Activated CD4-positive, CD25-positive, alpha-beta regulatory T cell treated with anti-CD3 and anti-CD28 coated beads, Interleukin-2, amount 50 U/mL, for 16 hours (primary cell): ENCODE measurements around the gene SNX21.
"Not testable (repeated sequence)": the region's sequence is repeated elsewhere in the genome, so short reads cannot be mapped to it uniquely, and the experiment has no call there.

Source experiments
- DNase-seq: peaks from one replicate; pipeline ENCODE4 v3.0.0-alpha.2; 2020; ENCODE audit warnings: low read depth, low spot score

The SNX21 gene, protein sequence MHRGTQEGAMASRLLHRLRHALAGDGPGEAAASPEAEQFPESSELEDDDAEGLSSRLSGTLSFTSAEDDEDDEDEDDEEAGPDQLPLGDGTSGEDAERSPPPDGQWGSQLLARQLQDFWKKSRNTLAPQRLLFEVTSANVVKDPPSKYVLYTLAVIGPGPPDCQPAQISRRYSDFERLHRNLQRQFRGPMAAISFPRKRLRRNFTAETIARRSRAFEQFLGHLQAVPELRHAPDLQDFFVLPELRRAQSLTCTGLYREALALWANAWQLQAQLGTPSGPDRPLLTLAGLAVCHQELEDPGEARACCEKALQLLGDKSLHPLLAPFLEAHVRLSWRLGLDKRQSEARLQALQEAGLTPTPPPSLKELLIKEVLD

DNA sequence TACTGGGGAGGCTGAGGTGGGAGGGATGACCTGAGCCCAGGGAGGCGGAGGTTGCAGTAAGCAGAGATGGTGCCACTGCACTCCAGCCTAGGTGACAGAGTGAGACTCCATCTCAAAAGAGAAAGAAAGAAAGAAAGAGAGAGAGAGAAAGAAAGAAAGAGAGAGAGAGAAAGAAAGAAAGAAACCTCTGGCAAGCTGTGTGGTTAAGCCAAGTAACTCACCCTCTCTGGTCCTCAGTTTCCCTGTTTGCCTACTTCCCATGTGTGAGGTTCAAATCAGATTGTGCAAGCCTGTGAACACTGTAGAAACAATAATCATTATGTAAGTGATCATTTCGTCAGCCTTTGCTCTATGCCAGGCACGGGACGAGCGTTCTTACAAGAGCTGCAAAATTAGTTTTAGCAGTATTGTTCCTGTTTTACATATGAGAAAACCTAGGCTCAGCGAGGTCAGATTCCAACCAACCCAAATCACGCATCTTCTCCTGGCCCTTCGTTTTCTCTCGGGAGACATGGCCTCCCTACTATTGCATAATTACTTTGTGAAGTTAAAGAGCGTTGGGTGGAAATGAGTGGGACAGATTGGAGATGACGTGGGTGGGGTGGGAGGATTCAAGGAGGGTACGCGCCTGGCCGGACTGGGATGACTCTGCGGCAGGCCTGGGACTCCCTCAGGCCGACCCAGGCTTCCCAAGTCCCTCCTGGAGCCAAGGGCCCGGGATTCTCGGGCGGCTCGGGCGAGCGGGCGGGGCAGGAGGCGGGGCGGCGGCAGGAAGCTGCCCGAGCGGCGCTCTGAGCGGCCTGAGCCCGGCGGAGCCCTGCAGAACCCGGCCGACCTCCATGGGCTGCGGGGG, at the start of gene SNX21:
SNX21 (plus strand) TSS at position 770 of the 853 bp plus-strand sequence. CDS start 121 bp downstream, outside the sequence.
- DNase-seq: no peak

DNA sequence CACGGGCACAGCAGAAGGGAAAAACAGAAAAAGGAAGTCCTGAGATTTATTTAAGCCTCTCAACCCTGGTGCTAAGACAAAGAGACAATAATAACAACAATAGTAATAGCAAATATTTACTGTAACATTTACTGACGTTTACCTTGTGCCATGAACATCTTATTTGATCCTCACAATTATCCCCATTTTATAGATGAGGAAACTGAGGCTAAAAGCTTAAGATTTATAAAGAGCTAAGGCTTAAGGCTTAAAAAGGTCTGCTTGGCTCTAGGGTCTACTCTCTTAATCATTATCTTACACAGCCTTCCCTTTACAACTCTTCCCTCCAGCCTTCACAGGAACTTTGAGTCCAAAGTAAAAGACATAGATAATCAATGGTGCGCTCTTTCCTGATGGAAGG, 45.2 kb upstream of the SNX21 start:
- DNase-seq: no peak

DNA sequence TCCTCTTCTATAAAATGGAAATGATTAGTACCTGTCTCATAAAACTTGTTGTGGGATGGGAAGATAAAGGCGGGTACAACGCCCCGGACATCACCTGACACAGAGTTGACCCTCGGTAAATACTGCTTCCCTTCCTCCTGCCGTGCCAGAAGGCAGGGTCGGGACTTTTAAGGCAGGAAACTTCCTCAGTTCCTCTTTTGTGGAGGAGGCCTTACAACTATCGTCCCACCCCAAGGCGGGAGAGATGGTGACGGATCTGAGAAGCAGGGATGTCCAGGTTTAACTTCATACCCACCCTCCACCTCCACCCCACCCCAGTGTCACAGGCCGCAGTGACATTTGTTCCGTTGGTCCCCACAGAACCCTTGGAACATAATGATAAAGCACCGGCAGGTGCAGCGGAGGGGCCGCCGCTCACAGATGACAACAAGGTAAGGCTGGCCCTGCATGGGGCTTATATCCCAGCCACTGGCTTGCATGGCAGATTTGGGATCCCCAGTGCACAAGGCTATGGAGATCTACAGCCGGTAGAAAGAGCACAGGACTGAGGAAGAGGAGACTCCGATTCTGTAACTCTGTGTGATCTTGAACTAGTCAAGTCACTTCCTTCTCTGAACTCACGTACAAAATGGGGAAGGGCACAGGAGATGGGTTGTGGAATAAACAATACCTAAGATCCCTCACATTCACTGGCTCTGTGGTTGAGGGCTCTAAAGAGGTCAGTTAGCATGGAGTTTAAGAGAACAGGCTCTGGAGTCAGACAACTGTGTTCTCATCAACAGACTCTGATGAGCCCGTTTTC, 41.1 kb upstream of the SNX21 start:
- DNase-seq: no peak

DNA sequence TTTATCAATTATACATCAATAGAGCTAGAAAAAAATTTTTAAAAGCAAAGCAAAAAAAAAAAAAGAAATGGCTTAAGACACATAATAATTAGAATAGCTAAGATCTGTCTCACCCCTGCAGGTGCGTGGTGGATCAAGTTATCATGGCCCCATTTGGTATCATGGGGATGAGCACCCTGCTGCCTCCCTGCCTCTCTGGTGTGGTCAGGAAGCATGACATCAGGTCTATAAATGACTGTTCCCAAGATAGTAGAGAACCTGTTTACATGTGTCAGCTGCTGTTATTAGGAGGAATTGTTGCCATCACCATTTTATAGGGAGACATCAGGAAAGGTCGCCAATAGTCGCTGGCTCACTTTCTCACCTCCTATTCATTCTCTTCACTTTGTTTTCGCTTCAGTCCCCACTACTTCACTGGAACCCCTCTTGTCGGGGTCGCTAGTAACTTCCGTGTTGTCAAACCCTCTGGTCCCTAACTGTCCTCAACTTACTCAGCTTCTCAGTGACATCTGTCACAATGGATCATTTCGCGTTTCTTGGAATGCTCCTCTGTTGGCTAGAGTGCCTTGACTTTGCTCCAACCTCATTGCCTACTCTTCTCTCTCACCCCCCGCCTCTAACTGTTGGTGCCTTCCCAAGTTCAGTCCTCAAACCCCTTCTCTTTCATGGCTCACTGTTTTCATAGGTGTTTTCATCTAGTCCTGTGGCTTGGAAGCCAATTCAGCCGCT, 37.1 kb upstream of the SNX21 start:
- no peak for DNase-seq

DNA sequence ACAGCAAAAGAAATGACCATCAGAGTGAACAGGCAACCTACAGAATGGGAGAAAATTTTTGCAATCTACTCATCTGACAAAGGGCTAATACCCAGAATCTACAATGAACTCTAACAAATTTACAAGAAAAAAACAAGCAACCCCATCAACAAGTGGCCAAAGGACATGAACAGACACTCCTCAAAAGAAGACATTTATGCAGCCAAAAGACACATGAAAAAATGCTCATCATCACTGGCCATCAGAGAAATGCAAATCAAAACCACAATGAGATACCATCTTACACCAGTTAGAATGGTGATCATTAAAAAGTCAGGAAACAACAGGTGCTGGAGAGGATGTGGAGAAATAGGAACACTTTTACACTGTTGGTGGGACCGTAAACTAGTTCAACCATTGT, 36.1 kb upstream of the SNX21 start:
- not testable (repeated sequence) for DNase-seq

DNA sequence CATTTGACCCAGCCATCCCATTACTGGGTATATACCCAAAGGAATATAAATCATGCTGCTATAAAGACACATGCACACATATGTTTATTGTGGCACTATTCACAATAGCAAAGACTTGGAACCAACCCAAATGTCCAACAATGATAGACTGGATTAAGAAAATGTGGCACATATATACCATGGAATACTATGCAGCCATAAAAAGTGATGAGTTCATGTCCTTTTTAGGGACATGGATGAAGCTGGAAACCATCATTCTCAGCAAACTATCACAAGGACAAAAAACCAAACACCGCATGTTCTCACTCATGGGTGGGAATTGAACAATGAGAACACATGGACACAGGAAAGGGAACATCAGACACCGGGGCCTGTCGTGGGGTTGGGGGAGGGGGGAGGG, 35.6 kb upstream of the SNX21 start:
- DNase-seq: not testable (repeated sequence)

DNA sequence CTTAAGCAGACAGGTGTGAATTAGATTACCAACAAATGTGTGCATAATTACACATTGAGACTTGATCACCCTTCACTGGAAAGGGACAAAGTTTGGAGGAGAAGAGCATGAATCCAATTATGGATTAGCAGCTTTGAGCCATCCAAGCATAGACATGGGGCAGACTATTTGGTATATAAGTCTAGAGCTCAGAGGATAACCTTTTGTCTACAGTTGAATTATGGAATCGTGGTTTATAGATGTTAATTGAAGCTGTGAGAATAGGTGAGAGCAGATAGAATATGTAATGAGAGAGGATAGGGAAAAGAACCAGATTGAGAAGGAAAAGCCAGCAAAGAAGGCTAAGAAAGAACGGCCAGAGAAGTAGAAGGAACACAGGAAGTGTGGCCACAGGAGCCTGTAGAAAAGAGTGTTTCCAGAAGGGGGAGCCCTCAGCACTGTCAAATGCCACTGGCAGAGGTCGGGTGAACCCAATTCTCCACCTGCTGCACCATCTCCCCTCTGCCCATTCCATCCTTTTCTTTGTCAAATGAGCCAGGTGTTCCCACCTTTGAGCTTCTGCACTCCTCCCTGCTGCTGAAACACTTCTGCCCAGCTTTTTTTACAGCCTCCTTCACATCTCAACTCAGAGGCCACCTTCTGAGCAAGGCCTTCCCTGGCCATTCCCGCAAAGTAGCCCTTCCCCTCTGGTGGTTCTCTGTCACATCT, 34.5 kb upstream of the SNX21 start:
- DNase-seq: peak; percentile 43

DNA sequence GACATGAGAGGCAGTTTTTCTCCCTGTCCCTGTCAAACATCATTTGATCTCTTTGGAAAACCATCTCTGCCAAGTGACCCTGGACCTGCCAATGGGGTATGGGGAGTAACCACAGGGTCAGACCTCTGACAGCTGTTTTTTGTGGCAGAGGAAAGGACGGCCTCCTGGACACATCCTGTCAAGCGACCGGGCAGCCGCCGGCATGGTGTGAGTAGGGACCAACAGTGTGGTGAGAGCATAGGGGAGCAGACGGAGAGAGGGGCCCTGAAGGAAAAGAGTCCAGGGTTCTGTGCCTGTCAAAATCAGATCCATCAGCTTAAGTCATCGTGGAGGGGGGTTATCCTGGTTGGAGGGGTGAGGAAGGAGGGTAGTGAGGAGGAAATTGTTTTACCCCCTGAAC, 31.7 kb upstream of the SNX21 start:
- DNase-seq: no peak

DNA sequence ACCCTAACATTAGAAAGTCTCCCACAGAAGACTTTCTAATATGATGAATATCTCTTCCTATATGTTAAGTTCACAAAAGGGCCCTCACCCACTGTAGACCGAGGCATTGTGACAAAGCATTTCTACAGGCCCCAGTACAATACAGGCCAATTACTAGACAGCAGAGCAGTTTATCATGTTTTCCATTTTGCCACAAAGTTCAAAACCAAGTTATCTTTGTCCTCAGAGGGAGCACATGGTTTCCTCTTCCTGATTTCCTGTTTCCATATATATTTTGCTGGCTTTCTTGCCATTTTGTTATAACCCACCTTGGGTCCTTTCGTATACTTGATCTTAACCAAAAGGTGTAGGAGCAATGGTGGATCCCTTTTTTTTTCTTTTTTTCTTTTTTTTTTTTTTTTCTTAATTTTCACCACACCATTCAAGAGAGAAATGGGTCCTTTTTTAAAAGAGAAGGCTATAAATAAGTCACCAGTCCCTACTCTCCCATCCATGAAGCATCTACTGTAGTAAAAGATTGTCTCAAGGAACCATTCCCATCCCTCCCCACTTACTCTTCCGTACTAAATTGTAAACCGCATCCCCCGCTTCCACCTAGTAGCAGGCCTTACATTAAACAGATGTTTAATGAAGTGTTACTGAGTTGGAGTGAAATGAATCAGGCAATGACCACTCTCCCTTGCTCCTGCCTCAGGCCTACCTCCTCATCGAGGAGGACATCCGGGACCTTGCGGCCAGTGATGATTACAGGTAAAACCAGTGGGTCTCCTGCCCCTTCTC, 23.2 kb upstream of the SNX21 start:
- no peak for DNase-seq

DNA sequence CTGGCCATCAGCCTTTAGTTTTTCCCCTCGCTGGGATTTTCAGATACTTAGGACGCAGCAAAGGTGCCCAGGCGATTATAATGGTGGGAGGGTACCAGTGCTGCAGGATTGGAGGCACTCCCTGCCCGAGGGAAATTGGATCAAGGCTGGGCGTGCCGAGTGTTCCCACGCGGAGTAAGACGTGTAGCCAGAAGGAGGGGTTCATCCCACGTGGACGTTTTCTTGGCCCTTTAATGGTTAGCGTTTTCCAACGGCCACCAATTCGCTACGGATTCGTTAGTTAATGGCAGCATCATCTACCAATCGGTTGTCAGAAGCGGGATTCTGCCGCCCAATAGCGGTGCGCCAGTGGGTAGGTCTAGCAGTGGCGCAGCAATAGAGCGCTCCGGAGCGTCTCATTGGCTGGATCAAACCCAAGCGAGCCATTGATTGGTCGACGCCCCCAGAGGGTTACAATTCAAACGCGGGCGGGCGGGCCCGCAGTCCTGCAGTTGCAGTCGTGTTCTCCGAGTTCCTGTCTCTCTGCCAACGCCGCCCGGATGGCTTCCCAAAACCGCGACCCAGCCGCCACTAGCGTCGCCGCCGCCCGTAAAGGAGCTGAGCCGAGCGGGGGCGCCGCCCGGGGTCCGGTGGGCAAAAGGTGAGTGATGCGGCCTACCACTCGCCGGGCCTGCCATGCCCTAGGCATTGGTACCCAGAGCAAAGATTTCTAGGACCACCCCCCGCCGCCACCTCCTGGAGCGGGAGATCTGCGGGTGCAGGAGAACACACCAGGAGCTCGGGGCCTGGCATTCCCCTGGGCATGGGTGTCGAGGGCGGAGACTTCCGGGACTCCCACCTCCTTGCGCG, 21.2 kb upstream of the SNX21 start, which contains the start of gene UBE2C:
UBE2C (plus strand) TSS at position 488 of the 849 bp plus-strand sequence; CDS start at position 540, 52 bp downstream.
- peak; percentile 92 for DNase-seq

DNA sequence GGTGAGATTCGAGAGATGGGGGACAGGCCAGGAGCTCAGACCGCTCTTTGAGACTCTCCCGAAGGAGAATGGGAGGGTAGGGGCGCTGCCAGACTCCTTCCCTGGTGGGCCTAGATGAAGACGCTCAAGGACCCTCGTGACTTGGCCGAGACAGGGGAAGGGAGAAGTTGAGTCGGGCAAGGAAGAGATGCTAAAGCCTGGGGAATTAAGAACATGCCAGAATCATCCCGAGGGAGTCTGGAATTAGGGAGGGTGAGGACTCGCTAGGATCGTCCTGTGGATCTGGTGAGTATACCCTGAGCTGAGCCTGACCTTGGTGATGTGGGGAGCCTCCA, 20.6 kb upstream of the SNX21 start:
- DNase-seq: no peak

DNA sequence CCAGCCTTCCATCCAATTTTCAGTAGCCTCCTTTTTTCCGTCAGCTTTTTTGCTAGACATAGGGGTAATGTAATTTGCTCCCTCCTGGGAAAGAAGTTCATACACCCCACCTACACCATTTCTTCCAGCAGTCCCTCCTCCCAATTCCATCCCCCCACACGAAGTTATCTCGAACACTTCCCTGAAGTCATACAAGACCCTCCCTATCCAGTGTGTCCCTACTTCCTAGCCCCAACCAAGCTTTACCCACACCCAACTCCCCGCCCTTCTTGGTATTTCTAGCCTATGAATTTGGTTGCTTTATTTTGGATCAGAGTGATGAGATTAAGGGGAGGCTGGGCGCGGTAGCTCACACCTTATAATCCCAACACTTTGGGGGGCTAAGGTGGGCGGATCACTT, 20.1 kb upstream of the SNX21 start:
- no peak for DNase-seq

DNA sequence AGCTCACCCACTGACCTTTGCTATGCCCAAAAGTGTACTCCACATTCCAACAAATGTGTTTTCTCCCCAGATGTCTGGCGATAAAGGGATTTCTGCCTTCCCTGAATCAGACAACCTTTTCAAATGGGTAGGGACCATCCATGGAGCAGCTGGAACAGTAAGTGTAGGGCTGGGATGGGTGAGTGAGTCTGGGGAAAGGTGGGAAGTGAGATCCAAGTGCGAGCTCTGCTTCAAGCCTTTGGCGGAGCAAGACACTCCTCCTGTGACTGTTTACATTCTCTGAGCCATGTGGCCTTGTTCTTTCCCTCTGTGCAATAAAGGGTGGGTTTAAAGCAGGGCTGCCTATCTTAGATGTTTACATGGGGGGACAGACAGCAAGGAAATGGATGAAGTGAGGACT, 19.3 kb upstream of the SNX21 start:
- no peak for DNase-seq

DNA sequence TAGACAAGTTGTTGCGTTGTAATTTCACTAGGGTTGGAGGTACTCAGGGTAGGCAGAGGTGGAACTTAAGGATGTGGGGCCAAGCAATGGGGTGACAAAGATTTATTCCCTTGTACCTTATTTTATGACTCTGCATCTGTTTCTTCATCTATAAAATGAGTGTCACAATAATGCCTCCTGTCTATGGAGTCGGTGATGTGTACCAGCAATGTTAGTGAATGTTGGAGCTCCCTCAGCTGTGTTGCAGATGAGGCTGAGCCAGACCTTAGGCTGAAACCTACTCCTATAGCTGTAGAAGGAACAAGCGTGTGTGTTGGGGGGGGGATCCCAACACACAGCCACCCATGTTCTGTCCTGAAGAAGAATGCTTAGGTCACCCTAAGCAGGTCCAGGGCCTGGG, 16.6 kb upstream of the SNX21 start:
- no peak for DNase-seq

DNA sequence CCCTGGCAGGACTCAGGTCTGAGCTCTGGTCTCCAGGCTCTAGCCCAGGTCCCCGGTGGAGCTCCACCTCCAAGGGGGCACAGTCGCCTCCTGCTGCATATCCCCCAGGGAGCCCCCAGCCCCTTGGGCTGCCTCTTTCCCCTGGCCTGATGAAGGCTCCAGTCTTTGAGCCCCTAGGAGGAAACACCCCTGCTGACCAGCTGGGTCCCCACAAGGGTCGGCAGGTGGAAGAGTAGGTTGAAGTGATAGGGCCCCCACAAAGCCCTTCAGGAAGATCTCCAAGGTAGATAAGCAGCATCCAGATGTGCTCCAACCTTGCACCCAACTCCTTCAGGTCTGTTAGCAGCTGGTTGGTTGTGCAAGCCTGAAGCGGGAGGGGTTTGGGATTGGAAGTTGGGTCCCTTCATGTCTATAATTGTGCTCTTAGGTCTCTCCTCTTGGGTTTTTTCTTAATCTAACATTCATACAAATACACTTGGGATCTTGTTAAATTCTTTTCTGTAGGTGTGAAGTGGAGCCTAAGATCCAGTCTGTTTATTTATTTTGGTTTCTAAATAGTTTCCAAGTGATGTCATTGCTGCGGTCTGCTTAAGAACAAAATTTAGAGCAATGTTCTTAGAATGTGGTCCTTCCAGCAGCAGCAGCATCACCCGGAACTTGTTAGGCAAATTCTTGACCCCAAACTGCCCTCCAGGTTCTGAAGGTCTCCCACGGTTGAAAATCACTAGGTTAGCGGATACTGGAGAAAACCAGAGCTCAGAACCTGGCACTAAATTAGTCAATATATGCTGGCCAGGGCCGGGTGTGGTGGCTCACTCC, 16.0 kb upstream of the SNX21 start:
- no peak for DNase-seq

DNA sequence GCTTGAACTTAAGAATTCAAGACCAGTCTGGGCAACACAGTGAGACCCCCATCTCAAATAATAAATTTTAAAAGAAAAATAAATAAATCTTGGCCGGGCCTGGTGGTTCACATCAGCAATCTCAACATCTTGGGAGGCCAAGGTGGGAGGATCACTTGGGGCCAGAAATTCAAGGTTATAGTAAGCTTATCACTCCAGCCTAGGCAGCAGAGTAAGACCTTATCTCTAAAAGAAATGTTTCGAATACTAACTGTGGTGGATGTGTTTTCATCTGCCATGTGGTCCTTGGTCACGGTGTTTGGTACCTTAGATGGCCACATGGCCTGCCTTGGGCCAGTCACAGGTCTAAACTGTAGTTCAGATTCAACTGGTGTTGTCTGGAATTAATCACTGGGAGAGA, 15.4 kb upstream of the SNX21 start:
- no peak for DNase-seq

DNA sequence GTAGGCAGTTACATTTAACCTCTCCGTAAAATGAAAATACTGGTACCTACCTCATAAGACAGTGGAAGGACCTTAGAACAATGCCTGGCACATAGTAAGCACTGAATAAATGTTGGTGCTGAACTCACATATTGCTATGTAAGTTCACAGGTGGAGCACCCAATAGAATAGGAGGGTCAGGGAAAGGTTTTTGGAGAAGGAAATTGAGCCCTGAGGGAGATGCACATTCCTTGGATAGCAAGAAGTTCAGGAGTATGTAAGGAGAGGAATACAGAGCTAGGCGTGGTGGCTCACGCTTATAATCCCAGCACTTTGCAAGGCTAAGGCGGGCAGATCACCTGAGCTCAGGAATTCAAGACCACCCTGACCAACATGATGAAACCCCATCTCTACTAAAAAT, 14.1 kb upstream of the SNX21 start:
- DNase-seq: no peak

DNA sequence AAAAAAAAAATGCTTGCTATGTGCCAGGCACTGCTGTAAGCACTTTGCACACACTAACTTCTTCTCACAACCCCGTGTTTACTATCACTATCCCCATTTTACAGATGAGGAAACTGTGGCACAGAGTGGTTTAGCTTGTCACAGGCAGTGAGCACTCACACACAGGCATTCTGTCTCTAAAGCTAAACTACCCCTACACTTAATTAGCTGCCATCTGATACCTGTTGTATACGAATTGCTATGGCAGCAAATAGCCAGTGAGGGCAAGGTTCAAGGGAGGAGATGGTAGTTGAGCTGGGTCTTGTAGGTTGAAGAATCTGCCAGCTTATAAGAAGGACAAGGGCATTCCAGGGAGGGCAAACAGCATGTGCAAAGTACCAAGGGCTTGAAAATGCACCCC, 11.7 kb upstream of the SNX21 start:
- DNase-seq: no peak
